ENCODE measurements around the gene KIAA0753.

GRCh38 chr17:6668727-6669425, 28.4 kb upstream of the KIAA0753 start:
- TF ChIP-seq CTCF (IDR thresholded peaks at IDR 0.05) = no peak
- no peak for TF ChIP-seq POLR2A (IDR thresholded peaks at IDR 0.05)
